Activated CD8-positive, alpha-beta T cell treated with anti-CD3 and anti-CD28 coated beads for 36 hours (primary cell): ENCODE results near the gene KNCN. TPM values are rescaled to one million over a fixed set of nuclear protein-coding genes. Genes with fewer than 3 reads are reported as not detected.

Source experiments
- ATAC-seq: fragments of 200-7000 bp; cut with Tn5 transposase; one replicate; pipeline ENCODE4 v1.10.0; 2021; ENCODE audit warnings: mild to moderate bottlenecking, moderate library complexity
- CTCF ChIA-PET: fragments of 350-600 bp; sonication (Branson Sonifier 250); formaldehyde crosslinking; loops from one replicate; lab custom pipeline; 2021; ENCODE audit warnings: antibody characterized with exemption; lab: Charles Lee
- POLR2A ChIA-PET: fragments of 350-600 bp; sonication (Branson Sonifier 250); formaldehyde crosslinking; loops from one replicate; lab custom pipeline; 2021; ENCODE audit warnings: antibody characterized with exemption; lab: Charles Lee
- DNase-seq: peaks from one replicate; pipeline ENCODE4 v3.0.0-alpha.2; 2020
- H3K27ac Mint-ChIP-seq: one replicate; pipeline ENCODE4 v1.8.0; 2021; ENCODE audit warnings: mild to moderate bottlenecking, mixed read lengths
- H3K27me3 Mint-ChIP-seq: one replicate; pipeline ENCODE4 v1.8.0; 2021; ENCODE audit warnings: mixed read lengths
- H3K36me3 Mint-ChIP-seq: one replicate; pipeline ENCODE4 v1.8.0; 2021; ENCODE audit warnings: low read depth, mixed read lengths
- H3K4me1 Mint-ChIP-seq: one replicate; pipeline ENCODE4 v1.8.0; 2021; ENCODE audit warnings: low read depth, mixed read lengths
- H3K4me3 Mint-ChIP-seq: one replicate; pipeline ENCODE4 v1.8.0; 2021; ENCODE audit warnings: mild to moderate bottlenecking, moderate library complexity, mixed read lengths
- H3K9me3 Mint-ChIP-seq: one replicate; pipeline ENCODE4 v1.8.0; 2021; ENCODE audit warnings: mixed read lengths
- intact Hi-C: fragments of 100-400 bp; cut with micrococcal nuclease; formaldehyde crosslinking; loops from one replicate; pipeline ENCODE4 v1.10.0; 2022
- total RNA-seq, 2 experiments: library from RNA; stranded (reverse); gene quantifications; one replicate each; pipeline ENCODE4 v1.2.3, GENCODE V29; 2021
- TF ChIP-seq, protein P1 (sequence below): fragments of 200-600 bp; IDR thresholded peaks from one replicate; pipeline ENCODE4 v1.8.0; 2022; ENCODE audit warnings: antibody characterized with exemption, mild to moderate bottlenecking

The KNCN gene
- total RNA-seq, 2 experiments from 2014 or later, result not detected

DNA sequence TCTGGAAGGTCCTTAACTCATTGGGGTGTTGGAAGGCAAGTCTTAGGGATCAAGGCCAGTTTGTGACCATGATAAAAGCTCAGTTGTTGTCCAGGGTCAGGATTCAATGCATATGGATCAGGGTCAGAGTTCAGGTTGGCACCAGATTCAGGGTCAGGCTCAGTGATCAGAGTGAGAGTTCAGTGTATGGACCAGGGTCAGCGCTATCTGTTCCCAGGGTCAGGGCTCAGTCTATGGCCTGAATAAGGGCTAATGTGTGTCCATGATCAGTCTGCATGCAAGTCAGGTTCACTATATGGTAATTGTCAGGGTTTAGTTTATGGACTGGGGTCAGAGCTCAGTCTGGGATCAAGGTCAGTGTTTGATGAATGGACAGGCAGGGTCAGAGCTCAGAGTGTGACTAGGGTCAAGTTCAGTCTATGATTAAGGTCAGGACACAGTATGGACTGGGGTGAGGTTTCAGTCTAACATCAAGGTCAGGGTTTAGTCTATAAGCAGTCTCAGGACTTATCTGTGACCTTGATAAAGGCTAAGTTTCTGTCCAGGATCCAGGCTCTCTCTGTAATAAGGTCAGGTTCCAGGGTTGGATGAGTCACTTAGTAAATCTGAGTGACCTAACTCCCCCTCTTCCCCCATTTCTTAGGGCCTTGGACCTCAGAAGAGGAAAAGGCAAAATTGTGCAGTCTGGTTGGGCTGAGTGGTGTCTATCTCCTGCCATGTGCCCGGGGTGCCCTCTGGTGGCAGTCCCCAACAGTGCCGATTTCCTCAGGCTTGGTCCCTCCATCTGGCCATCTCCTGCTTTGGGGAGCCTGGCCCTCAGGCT, 23.8 kb downstream of the KNCN start:
- peaks cover 29% of the 10 kb centered on the region for H3K4me1 Mint-ChIP-seq
- intact Hi-C loops, result loop anchor here (1.0 to 2.0 kb wide), 2 partner anchors 50 to 81 kb away; no protein-coding TSS in a partner anchor

DNA sequence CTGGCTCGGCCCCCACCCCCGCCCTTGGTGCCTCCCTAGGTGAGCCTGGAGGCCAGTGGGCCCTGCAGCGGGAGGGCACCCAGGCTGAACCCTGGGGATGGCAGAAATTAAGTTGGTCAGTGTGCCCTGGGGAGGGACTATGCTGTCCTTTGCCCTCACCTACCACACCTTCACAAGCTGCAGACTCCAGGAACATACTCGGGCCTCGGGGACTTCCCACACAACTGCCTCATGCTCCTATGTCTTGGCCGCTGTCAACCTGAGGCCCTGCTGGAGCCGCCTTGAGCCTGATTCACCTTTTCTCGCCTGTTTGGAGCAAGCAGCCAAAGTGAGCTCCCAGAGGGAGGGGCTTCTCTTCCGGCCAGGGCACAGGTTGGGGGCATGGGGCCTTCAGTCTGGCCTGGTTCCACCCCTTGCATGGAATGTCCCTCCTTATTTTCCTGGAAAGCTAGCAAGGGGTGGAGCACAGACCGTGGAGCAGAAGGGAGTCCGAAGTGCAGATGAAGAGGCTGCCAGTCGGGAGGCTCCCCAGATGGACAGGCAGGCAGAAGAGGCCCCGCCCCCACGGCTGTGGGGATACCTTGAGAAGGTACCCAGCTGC, 24.7 kb downstream of the KNCN start:
- H3K36me3 Mint-ChIP-seq, result no peaks in the 10 kb centered on the region
- no peak for ATAC-seq
- CTCF ChIA-PET, result interaction anchor here (0.7 to 6.6 kb wide), 17 partner anchors 9 to 198 kb away, joined by 3 to 128 read pairs (median 7); partner anchors contain the start of gene DMBX1
- H3K27me3 Mint-ChIP-seq, result peaks cover 37% of the 10 kb centered on the region
- POLR2A ChIA-PET, result interaction anchor here (1.1 to 1.4 kb wide), 4 partner anchors 47 to 81 kb away, joined by 3 read pairs; no protein-coding TSS in a partner anchor
- H3K4me3 Mint-ChIP-seq, result no peak overlapping the region
- H3K27ac Mint-ChIP-seq, result no peak overlapping the region
- peaks cover 29% of the 10 kb centered on the region for H3K4me1 Mint-ChIP-seq
- no peaks in the 10 kb centered on the region for H3K9me3 Mint-ChIP-seq
- TF ChIP-seq, protein P1, sequence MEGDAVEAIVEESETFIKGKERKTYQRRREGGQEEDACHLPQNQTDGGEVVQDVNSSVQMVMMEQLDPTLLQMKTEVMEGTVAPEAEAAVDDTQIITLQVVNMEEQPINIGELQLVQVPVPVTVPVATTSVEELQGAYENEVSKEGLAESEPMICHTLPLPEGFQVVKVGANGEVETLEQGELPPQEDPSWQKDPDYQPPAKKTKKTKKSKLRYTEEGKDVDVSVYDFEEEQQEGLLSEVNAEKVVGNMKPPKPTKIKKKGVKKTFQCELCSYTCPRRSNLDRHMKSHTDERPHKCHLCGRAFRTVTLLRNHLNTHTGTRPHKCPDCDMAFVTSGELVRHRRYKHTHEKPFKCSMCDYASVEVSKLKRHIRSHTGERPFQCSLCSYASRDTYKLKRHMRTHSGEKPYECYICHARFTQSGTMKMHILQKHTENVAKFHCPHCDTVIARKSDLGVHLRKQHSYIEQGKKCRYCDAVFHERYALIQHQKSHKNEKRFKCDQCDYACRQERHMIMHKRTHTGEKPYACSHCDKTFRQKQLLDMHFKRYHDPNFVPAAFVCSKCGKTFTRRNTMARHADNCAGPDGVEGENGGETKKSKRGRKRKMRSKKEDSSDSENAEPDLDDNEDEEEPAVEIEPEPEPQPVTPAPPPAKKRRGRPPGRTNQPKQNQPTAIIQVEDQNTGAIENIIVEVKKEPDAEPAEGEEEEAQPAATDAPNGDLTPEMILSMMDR, result no peak
- intact Hi-C loops, result no loop called here
- no peak for DNase-seq

More for the DNA sequence above, 23.8 kb downstream of the KNCN start:
- ChIA-PET CTCF (interaction anchor here (0.7 to 6.6 kb wide), 24 partner anchors 11 to 203 kb away, joined by 3 to 128 read pairs (median 4); partner anchors contain the start of gene DMBX1), POLR2A (interaction anchor here (0.9 to 1.4 kb wide), 4 partner anchors 48 to 55 kb away, joined by 3 to 4 read pairs (median 3); no protein-coding TSS in a partner anchor)
- peak; percentile 91 for DNase-seq
- TF ChIP-seq, protein P1, result peak; percentile 92
- peak; percentile 61 for ATAC-seq
- H3K4me3 Mint-ChIP-seq, result no peak overlapping the region
- no peak overlapping the region for H3K27ac Mint-ChIP-seq
- no peaks in the 10 kb centered on the region for H3K36me3 Mint-ChIP-seq
- H3K9me3 Mint-ChIP-seq, result no peaks in the 10 kb centered on the region
- H3K27me3 Mint-ChIP-seq, result peaks cover 37% of the 10 kb centered on the region

DNA sequence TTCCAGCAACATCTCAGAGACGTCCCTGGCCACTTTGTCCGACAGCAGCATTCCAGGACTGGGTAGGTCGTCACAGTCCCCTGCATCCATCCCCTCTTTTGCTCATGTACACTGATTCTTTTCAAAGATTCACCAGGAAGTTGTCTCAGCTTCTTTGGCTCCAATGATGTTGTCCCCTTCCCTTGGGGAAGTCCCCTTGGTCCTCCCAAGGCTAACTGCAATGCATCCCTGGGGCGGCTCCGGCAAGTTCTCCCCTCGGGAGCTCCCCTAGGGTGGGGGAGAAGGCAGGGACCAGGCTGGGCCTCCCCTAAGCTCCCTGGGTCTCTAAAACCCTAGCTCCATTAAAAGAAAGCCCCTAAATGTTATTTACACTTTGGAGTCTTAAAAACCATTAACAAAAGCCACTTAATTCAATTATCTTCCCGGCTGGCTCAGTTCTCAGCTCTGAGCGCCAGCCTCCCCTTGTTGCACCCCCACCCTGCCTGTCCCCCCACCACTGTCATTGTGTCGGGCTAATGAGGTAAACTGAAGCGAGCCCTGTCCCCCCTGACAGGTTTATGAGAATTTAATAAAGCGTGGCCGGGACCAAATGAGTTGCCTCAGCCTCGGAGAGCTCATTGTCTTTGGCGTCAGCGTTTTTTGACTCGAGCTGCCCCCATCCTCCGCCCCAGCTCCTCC, 25.3 kb downstream of the KNCN start:
- no peak for ATAC-seq
- DNase-seq, result no peak
- TF ChIP-seq, protein P1, result no peak
- Mint-ChIP-seq H3K36me3 (no peaks in the 10 kb centered on the region), H3K4me1 (peaks cover 30% of the 10 kb centered on the region), H3K4me3 (no peak overlapping the region), H3K27me3 (peaks cover 35% of the 10 kb centered on the region), H3K27ac (no peak overlapping the region), H3K9me3 (no peaks in the 10 kb centered on the region)
- ChIA-PET CTCF (interaction anchor here (0.7 to 6.6 kb wide), 11 partner anchors 9 to 199 kb away, joined by 3 to 128 read pairs (median 9); partner anchors contain the start of gene DMBX1), POLR2A (interaction anchor here (1.1 to 1.4 kb wide), 3 partner anchors 46 to 81 kb away, joined by 3 read pairs; no protein-coding TSS in a partner anchor)
- intact Hi-C loops, result no loop called here

- TF ChIP-seq, protein P1, result no peak
- Mint-ChIP-seq H3K4me1 (peaks cover 28% of the 10 kb centered on the region), H3K27me3 (peaks cover 35% of the 10 kb centered on the region), H3K9me3 (no peaks in the 10 kb centered on the region), H3K36me3 (no peaks in the 10 kb centered on the region), H3K27ac (no peak overlapping the region), H3K4me3 (no peak overlapping the region)
- DNase-seq, result no peak
- intact Hi-C loops, result no loop called here
- no peak for ATAC-seq
- CTCF ChIA-PET, result interaction anchor here (0.7 to 6.6 kb wide), 10 partner anchors 8 to 200 kb away, joined by 3 to 128 read pairs (median 14); partner anchors contain the start of gene DMBX1
- POLR2A ChIA-PET, result interaction anchor here (1.3 to 1.4 kb wide), 2 partner anchors 78 to 80 kb away, joined by 3 read pairs; no protein-coding TSS in a partner anchor
Measured at GRCh38 chr1:46525253-46525983, 26.0 kb downstream of the KNCN start.
